Frontal cortex (tissue), 4 donors: ENCODE measurements around the gene SH3RF3. TPM values are rescaled to one million over a fixed set of nuclear protein-coding genes. Genes with fewer than 3 reads are reported as not detected.

Experiments used
- DNase-seq, 2 donors: peaks; one replicate each; pipeline ENCODE4 v3.0.0; 2012; ENCODE audit warnings: low spot score in 2 of 2
- FAIRE-seq: peaks from 2 replicates; lab custom pipeline; 2012; peaks lifted over from hg19 to GRCh38; lab: Jason Lieb, UNC
- total RNA-seq: library from RNA; depleted of rRNA; stranded (reverse); fragments of >200 nt; gene quantifications from one replicate; pipeline ENCODE4 v1.2.3, GENCODE V29; 2014
- donor health status: control.
- donor health status: control.
- donor health status: control.

The SH3RF3 gene
- total RNA-seq, 1 donor from 2014 or later: 9.0 TPM

DNA sequence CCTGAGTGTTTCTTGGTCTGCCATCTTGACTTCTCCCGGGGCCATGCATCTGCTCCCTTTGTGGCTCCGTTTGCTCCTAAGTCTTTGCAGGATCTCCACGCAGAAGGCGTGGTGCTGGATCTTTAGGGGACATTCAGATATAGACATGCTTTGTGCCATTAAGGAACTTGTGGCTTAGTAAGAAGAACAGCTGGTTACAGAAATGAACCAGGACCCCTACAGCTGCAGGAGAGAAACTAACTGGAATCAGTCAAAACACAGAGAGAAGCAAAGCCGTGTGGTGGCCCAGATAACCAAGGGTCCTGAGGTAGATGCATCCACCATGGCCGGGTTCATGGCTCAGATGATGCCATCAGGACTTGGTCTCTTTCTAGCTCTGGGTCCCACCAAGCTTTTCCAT lies 97.6 kb downstream of the SH3RF3 start:
- FAIRE-seq: no peak

DNA sequence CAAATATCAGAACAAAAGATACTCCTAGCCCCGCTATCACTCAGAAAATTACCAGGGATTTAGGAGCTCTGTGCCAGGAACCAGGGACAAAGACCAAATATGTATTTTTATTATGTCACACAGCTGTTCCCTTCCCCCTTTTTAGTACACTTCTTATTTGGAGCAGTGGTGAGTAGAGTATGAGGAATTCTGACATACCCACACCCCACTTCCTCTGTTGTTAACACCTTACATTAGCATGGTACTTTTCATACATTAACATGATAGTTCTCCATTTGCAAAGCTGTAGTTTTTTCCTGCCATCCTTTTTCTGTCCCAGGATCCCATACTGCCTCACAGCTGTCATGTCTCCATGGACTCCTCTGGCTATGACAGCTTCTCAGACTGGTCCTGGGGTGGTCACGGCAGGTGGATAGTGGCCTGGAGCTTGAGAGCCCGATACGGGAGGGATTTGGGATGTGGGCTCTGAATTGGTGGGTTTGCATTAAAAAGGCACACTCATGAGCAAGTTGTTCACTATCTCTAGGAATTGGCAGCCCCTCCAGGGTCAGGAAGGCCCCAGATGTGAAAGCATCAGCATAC lies 100.2 kb downstream of the SH3RF3 start:
- no peak for DNase-seq
- FAIRE-seq: no peak

More for the DNA sequence above, 97.6 kb downstream of the SH3RF3 start:
- DNase-seq: no peak

DNA sequence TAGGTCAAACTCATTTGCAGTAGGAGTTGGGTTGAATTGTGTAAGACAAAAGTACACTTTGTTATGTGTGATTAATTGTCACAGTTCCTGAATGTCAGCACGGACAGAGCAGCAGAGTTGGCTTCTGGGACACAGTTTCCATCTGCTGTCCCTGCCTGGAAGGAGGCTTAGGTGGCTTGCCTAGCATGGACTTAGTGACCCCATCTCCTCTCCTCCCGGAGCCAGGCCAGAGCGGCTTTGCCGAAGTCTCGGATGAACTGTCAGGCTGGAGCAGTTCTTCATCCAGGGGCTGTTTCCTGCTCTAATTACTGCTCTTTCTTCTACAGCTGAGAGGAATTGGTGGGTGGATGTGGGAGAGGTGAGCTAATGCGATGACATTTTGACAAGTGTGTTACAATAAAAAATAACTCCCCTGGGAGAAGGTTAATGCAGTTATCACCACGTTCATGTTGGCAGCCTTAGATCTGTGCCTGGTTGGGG lies 102.0 kb downstream of the SH3RF3 start:
- DNase-seq (no peak), FAIRE-seq (no peak)

GRCh38 chr2:109231428-109231827 lies 102.4 kb downstream of the SH3RF3 start:
- no peak for FAIRE-seq
- no peak for DNase-seq

- FAIRE-seq (no peak), DNase-seq (no peak)
Measured at GRCh38 chr2:109231996-109232705, 103.1 kb downstream of the SH3RF3 start.

DNA sequence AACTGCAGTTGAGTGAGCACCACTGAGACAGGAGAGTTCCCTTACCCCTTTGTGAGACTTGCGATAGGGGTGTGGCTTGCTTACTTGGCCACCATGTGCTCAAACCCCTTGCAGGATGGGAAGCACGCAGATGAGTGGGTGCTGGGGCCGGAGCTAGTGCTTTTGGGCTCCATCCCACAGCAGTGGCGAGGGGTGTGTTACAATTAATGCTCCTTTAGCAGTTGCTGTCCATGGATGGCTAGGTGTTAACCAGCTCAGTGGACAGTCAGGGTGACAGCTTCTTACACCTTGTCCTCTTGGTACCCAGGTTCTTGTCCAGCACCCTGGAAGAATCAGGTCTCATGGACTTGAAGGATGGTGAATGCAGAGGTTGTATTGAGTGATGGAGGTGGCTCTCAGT lies 103.9 kb downstream of the SH3RF3 start:
- no peak for FAIRE-seq
- no peak for DNase-seq

DNA sequence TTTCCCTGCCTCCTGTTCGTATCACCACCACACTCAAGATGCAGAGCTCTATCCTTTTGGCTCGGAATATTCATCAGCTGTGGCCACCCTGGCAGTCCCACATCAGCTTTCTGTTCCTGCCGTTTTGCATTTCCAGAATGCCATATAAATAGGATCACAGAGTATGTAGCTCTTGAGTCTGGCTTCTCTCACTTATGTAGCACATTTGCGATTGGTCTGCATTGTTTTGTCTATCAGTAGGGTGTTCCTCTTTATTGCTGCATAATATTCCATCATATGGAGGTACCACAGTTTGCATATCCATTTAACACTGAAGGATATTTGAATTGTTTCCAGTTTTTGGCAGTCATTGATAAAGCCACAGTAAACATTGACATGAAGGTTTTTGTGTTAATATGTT lies 104.6 kb downstream of the SH3RF3 start:
- FAIRE-seq (no peak), DNase-seq (no peak)

GRCh38 chr2:109234355-109234754 lies 105.3 kb downstream of the SH3RF3 start:
- no peak for FAIRE-seq

DNA sequence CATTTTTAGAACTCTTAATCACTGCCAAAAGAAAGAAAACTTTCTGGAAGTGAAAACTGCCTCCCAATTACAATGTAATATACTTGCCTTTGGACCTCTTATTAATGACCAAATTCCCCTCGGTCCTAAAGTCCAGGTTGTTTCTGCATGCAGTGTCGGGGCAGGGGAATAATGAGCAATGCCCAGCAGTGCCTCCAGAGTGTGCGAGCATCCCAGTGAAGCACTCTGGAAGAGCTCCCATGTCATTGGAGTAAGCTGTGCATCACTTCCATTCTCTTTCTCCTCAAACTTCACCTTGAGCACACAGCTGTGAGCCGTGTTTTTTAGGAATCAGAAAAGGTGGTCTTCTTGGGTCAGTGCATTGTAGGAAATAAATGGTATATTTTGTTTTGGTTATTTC lies 107.1 kb downstream of the SH3RF3 start:
- no peak for DNase-seq
- no peak for FAIRE-seq

More at GRCh38 chr2:109234355-109234754, 105.3 kb downstream of the SH3RF3 start:
- no peak for DNase-seq

DNA sequence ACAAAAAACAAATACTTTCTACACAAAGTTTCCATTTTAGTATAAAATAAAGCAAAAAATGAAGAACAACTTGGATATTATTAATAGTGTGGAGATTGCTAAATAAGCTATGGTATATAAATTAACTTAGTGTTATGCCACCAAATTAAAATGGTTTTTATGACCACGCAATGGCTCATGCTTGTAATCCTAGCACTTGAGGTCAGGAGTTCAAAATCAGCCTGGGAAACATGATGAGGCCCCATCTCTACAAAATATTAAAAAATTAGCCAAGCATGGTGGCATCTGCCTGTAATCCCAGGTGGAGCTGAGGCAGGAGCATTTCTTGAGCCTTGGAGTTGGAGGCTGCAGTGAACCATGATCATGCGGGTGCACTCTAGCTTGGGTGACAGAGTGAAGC lies 108.8 kb downstream of the SH3RF3 start:
- FAIRE-seq: no peak
- DNase-seq: no peak

DNA sequence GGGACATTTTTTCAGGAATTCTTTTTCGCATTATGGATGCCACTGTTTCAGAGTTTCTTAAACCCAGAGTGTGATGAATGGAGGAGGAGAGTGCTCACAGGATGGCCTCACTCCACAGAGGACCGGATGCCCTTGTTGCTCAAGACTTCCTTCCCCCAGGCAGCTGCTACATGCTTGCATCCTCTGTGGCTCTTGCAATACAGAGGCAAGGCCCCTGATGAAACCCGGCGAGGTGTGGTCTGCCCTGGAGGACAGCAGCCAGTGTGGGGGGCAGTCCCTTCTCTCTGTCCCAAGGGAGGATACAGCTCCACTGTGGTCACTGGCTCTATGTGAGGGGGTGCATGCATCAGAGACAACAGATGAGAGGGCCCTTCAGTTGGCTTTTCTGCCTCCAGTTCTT lies 109.6 kb downstream of the SH3RF3 start:
- DNase-seq (no peak), FAIRE-seq (no peak)

- DNase-seq (no peak), FAIRE-seq (no peak)
Measured at GRCh38 chr2:109239720-109240119, 110.7 kb downstream of the SH3RF3 start.

- FAIRE-seq (no peak), DNase-seq (no peak)
Measured at GRCh38 chr2:109242210-109242653, 113.2 kb downstream of the SH3RF3 start.

GRCh38 chr2:109242654-109243331 lies 113.8 kb downstream of the SH3RF3 start:
- DNase-seq (no peak), FAIRE-seq (no peak)

DNA sequence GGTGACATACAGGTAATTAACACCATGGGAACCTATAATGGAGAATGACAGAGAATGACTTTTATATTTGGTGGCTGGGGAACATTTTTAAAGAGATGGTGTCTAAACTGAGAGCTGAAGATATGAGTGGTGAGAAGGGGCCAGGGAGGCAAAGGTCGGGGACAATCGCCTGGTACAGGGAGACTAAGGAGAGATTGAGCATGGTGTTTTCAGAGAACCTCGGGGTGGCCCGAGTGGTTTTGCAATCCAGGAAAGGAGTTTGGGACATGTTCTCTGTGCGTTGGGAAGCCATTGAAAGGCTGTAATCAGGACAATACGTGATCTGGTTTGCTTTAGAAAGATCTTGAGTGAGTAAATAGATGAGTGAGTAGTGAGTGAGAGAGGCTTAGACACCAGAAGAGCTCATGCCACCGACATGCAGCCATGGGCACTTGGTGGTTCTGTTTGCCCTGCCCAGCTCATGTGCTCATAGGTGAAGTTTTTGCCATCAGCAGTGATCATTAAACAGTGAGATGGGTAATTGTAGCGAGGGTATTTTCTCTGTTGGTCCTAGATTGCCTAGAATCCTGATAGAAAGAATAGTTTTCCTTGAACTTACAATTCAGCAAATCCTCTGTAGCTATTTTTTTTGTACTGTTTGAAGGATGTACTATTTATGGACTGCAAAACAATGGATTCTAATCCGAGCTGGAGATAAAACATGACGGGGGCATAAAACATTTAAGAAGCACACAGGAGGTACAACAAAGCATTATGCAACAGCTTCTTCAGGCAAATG lies 114.7 kb downstream of the SH3RF3 start:
- DNase-seq (no peak), FAIRE-seq (no peak)

GRCh38 chr2:109244304-109244582 lies 115.2 kb downstream of the SH3RF3 start:
- DNase-seq (no peak), FAIRE-seq (no peak)

DNA sequence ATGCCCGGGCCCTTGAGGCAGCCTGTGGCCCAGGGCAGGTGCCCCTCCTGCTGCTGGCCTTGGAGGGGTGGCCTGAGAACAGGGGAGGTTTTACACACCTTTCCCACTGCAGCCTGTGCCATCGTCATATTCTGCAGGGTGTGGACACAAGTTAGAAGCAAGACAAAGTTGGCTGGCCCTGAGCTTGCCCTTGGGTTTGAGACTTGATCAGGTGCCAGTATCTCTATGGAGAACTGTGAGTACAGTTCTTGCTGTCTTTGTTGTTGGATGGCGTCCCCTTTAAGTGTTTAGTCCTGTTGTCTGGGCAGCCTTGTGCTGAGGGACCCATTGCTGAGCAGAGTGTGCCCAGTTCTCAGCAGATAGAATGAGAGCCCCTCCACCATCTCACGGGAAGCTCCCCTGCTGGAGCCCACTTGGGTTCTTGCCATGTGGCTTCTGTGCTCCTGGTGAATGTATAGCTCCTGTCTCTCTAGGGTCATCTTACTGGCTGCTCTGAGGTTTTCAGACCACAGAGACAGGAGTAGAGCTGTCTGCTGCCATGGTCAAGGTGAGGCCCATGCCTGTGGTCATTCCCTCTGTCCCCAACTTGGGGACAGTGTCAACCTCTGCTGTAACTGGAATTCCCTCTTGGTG lies 115.9 kb downstream of the SH3RF3 start:
- FAIRE-seq: no peak
- no peak for DNase-seq

GRCh38 chr2:109246176-109246575 lies 117.2 kb downstream of the SH3RF3 start:
- DNase-seq (no peak), FAIRE-seq (no peak)

DNA sequence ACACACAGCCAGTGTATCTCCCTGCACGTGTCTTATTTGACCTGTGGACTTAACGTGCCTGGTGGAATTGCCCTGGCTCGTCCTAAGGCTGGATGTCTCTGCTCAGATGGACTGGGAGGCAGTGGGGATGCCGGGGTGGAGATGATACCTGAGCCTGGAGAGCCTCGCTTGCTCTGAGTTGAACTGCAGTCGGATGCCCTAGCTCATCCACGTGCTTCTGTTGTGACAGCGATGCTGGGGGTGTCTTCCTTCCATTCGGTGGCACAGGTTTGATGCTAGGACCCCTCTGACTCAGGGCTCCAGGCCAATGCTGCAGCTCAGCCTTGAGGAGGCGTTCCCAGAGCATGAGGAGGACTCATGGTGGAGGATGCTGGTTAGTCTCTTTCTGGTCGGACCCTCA lies 117.6 kb downstream of the SH3RF3 start:
- DNase-seq (no peak), FAIRE-seq (no peak)

- DNase-seq (no peak), FAIRE-seq (no peak)
Measured at GRCh38 chr2:109247340-109247739, 118.3 kb downstream of the SH3RF3 start.
